Liver (tissue), 9 donors: Measurements from ENCODE around the gene APOBEC3F. TPM values are rescaled to one million over a fixed set of nuclear protein-coding genes. Genes with fewer than 3 reads are reported as not detected.
"Not testable (repeated sequence)": the region's sequence is repeated elsewhere in the genome, so short reads cannot be mapped to it uniquely, and the experiment has no call there.

Experiments used
- DNase-seq: peaks from one replicate; pipeline ENCODE4 v3.0.0-alpha.2; 2017; ENCODE audit warnings: low spot score
- H3K27ac ChIP-seq, 2 donors: one replicate each; pipeline ENCODE4 v1.7.0; 2013; ENCODE audit warnings: inconsistent platforms in 2 of 2, low read length in 2 of 2, control low read depth in 1 of 2, low read depth in 1 of 2, mild to moderate bottlenecking in 1 of 2
- H3K27me3 ChIP-seq, 4 donors: one replicate each; pipeline versions ENCODE4 v1.6.1 to v1.7.0; 2013; ENCODE audit warnings: low read length in 3 of 4, inconsistent platforms in 1 of 4, mild to moderate bottlenecking in 1 of 4, moderate library complexity in 1 of 4; ENCODE audit not compliant: control insufficient read depth in 4 of 4, insufficient read depth in 4 of 4
- H3K36me3 ChIP-seq, 4 donors: one replicate each; pipeline versions ENCODE4 v1.6.1 to v1.7.0; 2013; ENCODE audit warnings: low read length in 3 of 4, mild to moderate bottlenecking in 3 of 4, low read depth in 1 of 4, moderate library complexity in 1 of 4; ENCODE audit not compliant: control insufficient read depth in 4 of 4, insufficient read depth in 3 of 4
- H3K4me1 ChIP-seq, 4 donors: one replicate each; pipeline versions ENCODE4 v1.6.1 to v1.7.0; 2013; ENCODE audit warnings: low read length in 3 of 4, mild to moderate bottlenecking in 3 of 4, moderate library complexity in 1 of 4; ENCODE audit not compliant: control insufficient read depth in 4 of 4, insufficient read depth in 4 of 4
- H3K4me3 ChIP-seq, 3 donors: one replicate each; pipeline versions ENCODE4 v1.6.1 to v1.7.0; 2013; ENCODE audit warnings: low read length in 3 of 3, control low read depth in 1 of 3, low read depth in 1 of 3, mild to moderate bottlenecking in 1 of 3
- H3K9ac ChIP-seq, 2 donors: one replicate each; pipeline ENCODE4 v1.7.0; 2013; ENCODE audit warnings: low read length in 2 of 2, mild to moderate bottlenecking in 2 of 2, moderate library complexity in 2 of 2, control low read depth in 1 of 2, low read depth in 1 of 2
- H3K9me3 ChIP-seq, 4 donors: one replicate each; pipeline versions ENCODE4 v1.6.1 to v1.7.0; 2013; ENCODE audit warnings: low read length in 3 of 4; ENCODE audit not compliant: control insufficient read depth in 4 of 4
- CTCF ChIP-seq: fragments of 150-350 bp; IDR thresholded peaks from 2 replicates; pipeline ENCODE4 v1.5.1; 2017; ENCODE audit warnings: improper control_type of control experiment, low read depth, low read length; ENCODE audit not compliant: missing input control
- FOXA1 ChIP-seq: IDR thresholded peaks from 2 replicates; pipeline ENCODE4 v1.6.1; 2016; ENCODE audit warnings: antibody characterized with exemption
- GABPA ChIP-seq, 2 donors: IDR thresholded peaks in 1 of 2; conservative IDR thresholded peaks in 1 of 2; 2 replicates each; pipeline ENCODE4 v1.6.1; 2016; ENCODE audit warnings: antibody characterized with exemption in 2 of 2, mild to moderate bottlenecking in 1 of 2, moderate library complexity in 1 of 2
- HNF4G ChIP-seq: IDR thresholded peaks from 2 replicates; pipeline ENCODE4 v1.6.1; 2016; ENCODE audit warnings: antibody characterized with exemption
- RAD21 ChIP-seq, 2 donors: IDR thresholded peaks; 2 replicates each; pipeline ENCODE4 v1.6.1; 2016; ENCODE audit warnings: antibody characterized with exemption in 2 of 2, mild to moderate bottlenecking in 2 of 2
- RXRA ChIP-seq, 2 donors: IDR thresholded peaks; 2 replicates each; pipeline ENCODE4 v1.6.1; 2017 to 2018; ENCODE audit warnings: antibody characterized with exemption in 2 of 2, mild to moderate bottlenecking in 1 of 2
- YY1 ChIP-seq: IDR thresholded peaks from 2 replicates; pipeline ENCODE4 v1.6.1; 2016; ENCODE audit warnings: antibody characterized with exemption, mild to moderate bottlenecking
- WGBS: extraction: QIAGEN DNeasy Blood & Tissue Kit; methylation state at CpG from one replicate; pipeline ENCODE4 v1.1.7; 2013; 5-methylcytosine and 5-hydroxymethylcytosine counted together
- polyA plus RNA-seq, 2 donors: library from polyadenylated mRNA; stranded (reverse) in 1 of 2; unstranded in 1 of 2; fragments of 200-250 nt in 1 of 2; fragments of >200 nt in 1 of 2; fragmentation: Nextera tagmentation in 1 of 2; extraction: Ambion mirVana in 1 of 2; gene quantifications; one replicate each; pipeline versions ENCODE4 v1.2.1 to v1.2.3, GENCODE V29; 2013 to 2015
- total RNA-seq, 2 donors: library from RNA; depleted of rRNA; stranded (reverse); fragments of >200 nt; gene quantifications; one replicate each; pipeline ENCODE4 v1.2.3, GENCODE V29; 2014
- TF ChIP-seq, protein P1 (sequence below): IDR thresholded peaks from 2 replicates; pipeline ENCODE4 v1.6.1; 2016; ENCODE audit warnings: antibody characterized with exemption
- TF ChIP-seq, protein P2 (sequence below): IDR thresholded peaks from 2 replicates; pipeline ENCODE4 v1.6.1; 2016; ENCODE audit warnings: antibody characterized with exemption
- donor health status: healthy.
- donor health status: healthy.
- donor health status: healthy.
- donor health status: healthy.
- donor health status: healthy.

The APOBEC3F gene
- total and polyA plus RNA-seq, 4 donors, result 1.6 to 4.5 (median 2.0) TPM

GRCh38 chr22:39041908-39042307, 1.2 kb downstream of the APOBEC3F start (continued):
- TF ChIP-seq, protein P1, sequence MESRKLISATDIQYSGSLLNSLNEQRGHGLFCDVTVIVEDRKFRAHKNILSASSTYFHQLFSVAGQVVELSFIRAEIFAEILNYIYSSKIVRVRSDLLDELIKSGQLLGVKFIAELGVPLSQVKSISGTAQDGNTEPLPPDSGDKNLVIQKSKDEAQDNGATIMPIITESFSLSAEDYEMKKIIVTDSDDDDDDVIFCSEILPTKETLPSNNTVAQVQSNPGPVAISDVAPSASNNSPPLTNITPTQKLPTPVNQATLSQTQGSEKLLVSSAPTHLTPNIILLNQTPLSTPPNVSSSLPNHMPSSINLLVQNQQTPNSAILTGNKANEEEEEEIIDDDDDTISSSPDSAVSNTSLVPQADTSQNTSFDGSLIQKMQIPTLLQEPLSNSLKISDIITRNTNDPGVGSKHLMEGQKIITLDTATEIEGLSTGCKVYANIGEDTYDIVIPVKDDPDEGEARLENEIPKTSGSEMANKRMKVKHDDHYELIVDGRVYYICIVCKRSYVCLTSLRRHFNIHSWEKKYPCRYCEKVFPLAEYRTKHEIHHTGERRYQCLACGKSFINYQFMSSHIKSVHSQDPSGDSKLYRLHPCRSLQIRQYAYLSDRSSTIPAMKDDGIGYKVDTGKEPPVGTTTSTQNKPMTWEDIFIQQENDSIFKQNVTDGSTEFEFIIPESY, result no peak
- no peak for TF ChIP-seq FOXA1
- TF ChIP-seq, protein P2, sequence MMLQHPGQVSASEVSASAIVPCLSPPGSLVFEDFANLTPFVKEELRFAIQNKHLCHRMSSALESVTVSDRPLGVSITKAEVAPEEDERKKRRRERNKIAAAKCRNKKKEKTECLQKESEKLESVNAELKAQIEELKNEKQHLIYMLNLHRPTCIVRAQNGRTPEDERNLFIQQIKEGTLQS, result no peak

GRCh38 chr22:39043063-39043462, 2.4 kb downstream of the APOBEC3F start:
- not testable (repeated sequence) for H3K27me3 ChIP-seq, H3K27ac ChIP-seq, H3K36me3 ChIP-seq, H3K4me3 ChIP-seq, DNase-seq, H3K9me3 ChIP-seq, H3K4me1 ChIP-seq, H3K9ac ChIP-seq
- WGBS, result 96% methylated on average over 18 of the region's 18 CpGs

- H3K4me1 ChIP-seq, H3K27me3 ChIP-seq, H3K27ac ChIP-seq, H3K9me3 ChIP-seq, H3K4me3 ChIP-seq, DNase-seq, H3K36me3 ChIP-seq, H3K9ac ChIP-seq: not testable (repeated sequence)
- 83% methylated on average over 14 of the region's 14 CpGs for WGBS
Measured at GRCh38 chr22:39045136-39045535, 4.5 kb downstream of the APOBEC3F start.

- H3K4me3 ChIP-seq, H3K9me3 ChIP-seq, H3K9ac ChIP-seq, H3K4me1 ChIP-seq, H3K36me3 ChIP-seq, H3K27me3 ChIP-seq, H3K27ac ChIP-seq, DNase-seq: not testable (repeated sequence)
- 85% methylated on average over 7 of the region's 7 CpGs for WGBS
Measured at GRCh38 chr22:39049486-39049885, 8.8 kb downstream of the APOBEC3F start.

DNA sequence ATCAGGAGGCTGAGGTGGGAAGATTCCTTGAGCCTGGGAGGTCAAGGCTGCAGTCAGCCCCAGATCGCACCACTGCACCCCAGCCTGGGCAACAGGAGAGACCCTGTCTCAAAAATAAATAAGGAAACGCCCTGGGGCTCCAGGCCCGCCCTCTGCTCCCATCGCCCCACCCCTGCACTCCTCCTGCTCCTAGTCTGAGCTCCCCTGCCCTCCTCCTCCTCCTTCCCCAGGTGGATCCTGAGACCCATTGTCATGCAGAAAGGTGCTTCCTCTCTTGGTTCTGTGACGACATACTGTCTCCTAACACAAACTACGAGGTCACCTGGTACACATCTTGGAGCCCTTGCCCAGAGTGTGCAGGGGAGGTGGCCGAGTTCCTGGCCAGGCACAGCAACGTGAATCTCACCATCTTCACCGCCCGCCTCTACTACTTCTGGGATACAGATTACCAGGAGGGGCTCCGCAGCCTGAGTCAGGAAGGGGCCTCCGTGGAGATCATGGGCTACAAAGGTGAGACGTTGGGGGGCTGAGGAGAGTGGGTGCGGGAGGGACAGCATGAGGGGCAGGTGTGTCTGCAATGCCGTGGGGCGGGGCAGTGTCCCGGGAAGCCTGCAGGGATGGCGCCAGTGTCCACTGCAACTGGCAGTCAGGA, 11.3 kb downstream of the APOBEC3F start:
- H3K4me3 ChIP-seq, H3K4me1 ChIP-seq, H3K9ac ChIP-seq, H3K9me3 ChIP-seq, H3K27me3 ChIP-seq, H3K36me3 ChIP-seq, H3K27ac ChIP-seq, DNase-seq: not testable (repeated sequence)
- 81% methylated on average over 16 of the region's 18 CpGs for WGBS

DNA sequence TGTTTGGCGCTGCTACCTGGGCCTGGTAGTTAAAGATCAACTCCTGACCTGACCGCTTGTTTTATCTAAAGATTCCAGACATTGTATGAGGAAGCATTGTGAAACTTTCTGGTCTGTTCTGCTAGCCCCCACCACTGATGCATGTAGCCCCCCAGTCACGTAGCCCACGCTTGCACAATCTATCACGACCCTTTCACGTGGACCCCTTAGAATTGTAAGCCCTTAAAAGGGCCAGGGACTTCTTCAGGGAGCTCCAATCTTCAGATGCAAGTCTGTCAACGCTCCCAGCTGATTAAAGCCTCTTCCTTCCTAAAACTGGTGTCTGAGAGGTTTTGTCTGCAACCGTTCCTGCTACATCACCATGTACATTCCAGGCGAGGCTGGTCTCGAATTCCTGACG, 15.0 kb downstream of the APOBEC3F start:
- H3K4me3 ChIP-seq, result no peak overlapping the region
- WGBS, result 93% methylated on average over 11 of the region's 11 CpGs
- no peaks in the 10 kb centered on the region for H3K9me3 ChIP-seq
- no peaks in the 10 kb centered on the region for H3K36me3 ChIP-seq
- TF ChIP-seq, protein P1, result no peak
- TF ChIP-seq HNF4G (no peak), CTCF (no peak), FOXA1 (no peak), RXRA (IDR thresholded peaks at IDR 0.05) (no peak), YY1 (no peak), RAD21 (IDR thresholded peaks at IDR 0.05) (no peak), GABPA (IDR thresholded peaks at IDR 0.05 in 1 of 2, conservative IDR thresholded peaks at IDR 0.05 in 1 of 2) (no peak)
- H3K27me3 ChIP-seq, result no peaks in the 10 kb centered on the region
- no peak overlapping the region for H3K27ac ChIP-seq
- DNase-seq, result no peak
- H3K4me1 ChIP-seq, result peaks cover 0 to 2% (median 0%) of the 10 kb centered on the region in 4 donors
- no peak overlapping the region for H3K9ac ChIP-seq
